ENCODE results near the gene CD2AP.
"Not testable (repeated sequence)": the region's sequence is repeated elsewhere in the genome, so short reads cannot be mapped to it uniquely, and the experiment has no call there.

The CD2AP gene

DNA sequence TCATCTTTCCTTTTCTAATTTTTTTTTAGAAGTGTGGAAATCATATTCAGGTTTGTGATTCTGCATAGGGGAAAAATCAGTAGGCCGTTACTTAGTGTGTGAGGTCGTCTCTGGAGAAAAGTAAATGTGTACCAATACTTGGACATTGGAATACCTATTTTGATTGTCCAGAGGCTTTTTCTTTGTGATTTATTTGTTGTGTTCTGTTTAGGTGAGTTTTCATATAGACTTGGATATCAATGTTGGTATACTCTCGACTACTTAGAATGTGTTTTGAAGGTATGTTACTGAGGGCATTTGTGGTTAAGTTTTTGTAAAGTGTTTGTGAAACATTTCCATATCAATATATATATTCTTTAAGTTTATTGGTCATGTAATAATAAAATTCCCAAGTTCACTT, 2.3 kb downstream of the CD2AP start:
- DNase-seq (ENCODE audit: extremely low read depth, low read depth) = no peak
- no peak for TF ChIP-seq CTCF (IDR thresholded peaks at IDR 0.05; ENCODE audit: low read depth, low read length)

DNA sequence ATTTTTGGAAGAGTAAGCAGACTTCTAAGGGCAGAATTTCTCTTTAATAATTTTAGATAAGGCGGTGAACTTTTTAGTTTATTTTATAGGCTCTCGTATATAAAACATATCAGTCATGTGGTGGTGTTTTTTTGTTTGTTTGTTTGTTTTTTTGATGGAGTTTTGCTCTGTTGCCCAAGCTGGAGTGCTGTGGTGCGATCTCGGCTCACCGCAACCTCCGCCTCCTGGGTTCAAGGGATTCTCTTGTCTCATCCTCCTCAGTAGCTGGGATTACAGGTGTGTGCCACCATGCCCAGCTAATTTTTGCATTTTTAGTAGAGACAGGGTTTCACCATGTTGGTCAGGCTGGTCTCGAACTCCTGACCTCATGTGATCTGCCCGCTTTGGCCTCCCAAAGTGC, 3.6 kb downstream of the CD2AP start:
- DNase-seq (ENCODE audit: extremely low read depth, low read depth) = not testable (repeated sequence)

GRCh38 chr6:47481806-47482205, 4.2 kb downstream of the CD2AP start:
- no peak for TF ChIP-seq CTCF (IDR thresholded peaks at IDR 0.05; ENCODE audit: low read depth, low read length)
- no peak for DNase-seq (ENCODE audit: extremely low read depth, low read depth)

DNA sequence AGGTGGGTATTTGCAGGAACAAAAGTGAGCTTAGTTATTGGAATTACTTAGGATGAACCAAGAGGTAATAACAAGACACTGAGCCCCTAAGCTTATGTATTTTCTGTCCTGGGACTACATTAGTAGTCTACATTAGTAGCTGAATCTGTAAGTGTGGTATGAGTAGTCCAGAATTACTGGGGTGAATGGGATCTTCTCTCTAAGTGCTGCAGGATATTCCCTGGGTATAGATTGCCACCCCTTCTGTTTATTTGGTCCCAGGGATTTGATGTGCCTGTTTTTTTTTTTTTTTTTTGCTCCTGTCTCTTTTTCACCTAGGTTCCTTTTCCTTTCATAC, 5.9 kb downstream of the CD2AP start:
- DNase-seq (ENCODE audit: extremely low read depth, low read depth) = no peak
- no peak for TF ChIP-seq CTCF (IDR thresholded peaks at IDR 0.05; ENCODE audit: low read depth, low read length)

DNA sequence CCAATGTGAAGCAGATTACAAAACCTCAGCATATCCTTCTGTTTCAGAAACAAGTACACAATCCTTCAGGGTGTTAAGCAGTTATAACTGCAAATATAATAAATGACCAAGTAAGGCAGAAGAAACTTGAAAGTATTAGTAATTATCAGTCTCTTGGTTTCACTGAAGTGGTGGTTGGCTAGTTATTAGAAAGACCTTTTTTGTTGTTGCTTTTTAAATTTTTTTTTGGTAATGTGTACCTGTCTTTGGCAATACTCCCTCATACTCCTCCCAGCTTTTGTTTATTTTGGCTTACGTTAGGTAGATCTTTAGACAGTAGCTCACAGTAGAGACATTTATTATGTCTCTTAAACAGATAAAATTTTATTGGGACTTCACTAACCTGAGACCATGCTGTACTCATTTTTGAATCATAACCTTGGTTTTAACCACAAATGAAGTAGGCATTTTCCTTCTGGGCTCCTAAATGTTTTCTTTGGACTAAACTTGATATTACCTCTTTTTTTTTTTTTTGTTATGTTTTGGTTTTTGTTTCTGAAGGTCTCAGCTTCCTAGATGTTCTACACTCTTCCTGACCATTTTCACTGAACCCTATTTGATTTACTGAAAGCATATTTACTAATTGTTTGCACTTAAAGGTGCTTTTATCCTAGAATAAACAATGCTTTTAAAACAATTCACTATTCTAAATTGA, 6.4 kb downstream of the CD2AP start:
- TF ChIP-seq CTCF (IDR thresholded peaks at IDR 0.05; ENCODE audit: low read depth, low read length) = no peak

GRCh38 chr6:47484616-47485015, 7.0 kb downstream of the CD2AP start:
- TF ChIP-seq CTCF (IDR thresholded peaks at IDR 0.05; ENCODE audit: low read depth, low read length) = no peak
- DNase-seq (ENCODE audit: extremely low read depth, low read depth) = no peak

More for the DNA sequence above, 6.4 kb downstream of the CD2AP start:
- no peak for DNase-seq (ENCODE audit: extremely low read depth, low read depth)

GRCh38 chr6:47485083-47485482, 7.5 kb downstream of the CD2AP start:
- DNase-seq (ENCODE audit: extremely low read depth, low read depth) = no peak
- TF ChIP-seq CTCF (IDR thresholded peaks at IDR 0.05; ENCODE audit: low read depth, low read length) = no peak

- TF ChIP-seq CTCF (IDR thresholded peaks at IDR 0.05; ENCODE audit: low read depth, low read length) = no peak
- no peak for DNase-seq (ENCODE audit: extremely low read depth, low read depth)
Observed at GRCh38 chr6:47485491-47486135, 8.0 kb downstream of the CD2AP start.

Data from AG09319 (cell line).